Progenitor cell of endocrine pancreas (in vitro differentiated cells): ENCODE measurements around the gene IAH1. TPM values are rescaled to one million over a fixed set of nuclear protein-coding genes. Genes with fewer than 3 reads are reported as not detected.

ENCODE experiments used
- DNase-seq: peaks from one replicate; pipeline ENCODE4 v3.0.0; 2021; ENCODE audit warnings: low spot score; ENCODE audit not compliant: unreplicated experiment
- H3K27ac Mint-ChIP-seq: 2 replicates; pipeline ENCODE4 v1.8.0; 2021; ENCODE audit warnings: mild to moderate bottlenecking, moderate library complexity, mixed read lengths
- H3K27me3 Mint-ChIP-seq: 2 replicates; pipeline ENCODE4 v1.8.0; 2021; ENCODE audit warnings: mixed read lengths
- H3K36me3 Mint-ChIP-seq: 2 replicates; pipeline ENCODE4 v1.8.0; 2022; ENCODE audit warnings: mixed read lengths; ENCODE audit not compliant: insufficient read depth
- H3K4me1 Mint-ChIP-seq: 2 replicates; pipeline ENCODE4 v1.8.0; 2021; ENCODE audit warnings: low read depth, mixed read lengths
- H3K4me3 Mint-ChIP-seq: 2 replicates; pipeline ENCODE4 v1.8.0; 2021; ENCODE audit warnings: low read depth, mild to moderate bottlenecking, moderate library complexity, mixed read lengths
- H3K9me3 Mint-ChIP-seq: 2 replicates; pipeline ENCODE4 v1.8.0; 2021; ENCODE audit warnings: low read depth, mixed read lengths
- total RNA-seq: library from RNA; stranded (reverse); gene quantifications from 2 replicates; pipeline ENCODE4 v1.2.1, GENCODE V29; 2021
- TF ChIP-seq, protein P1 (sequence below): fragments of 200-600 bp; sonication (generic); IDR thresholded peaks from one replicate; pipeline ENCODE4 v1.5.0; 2021; ENCODE audit warnings: antibody characterized with exemption, mild to moderate bottlenecking; ENCODE audit not compliant: unreplicated experiment

Gene IAH1
- total RNA-seq, 1 donor from 2014 or later: 36.6 TPM

DNA sequence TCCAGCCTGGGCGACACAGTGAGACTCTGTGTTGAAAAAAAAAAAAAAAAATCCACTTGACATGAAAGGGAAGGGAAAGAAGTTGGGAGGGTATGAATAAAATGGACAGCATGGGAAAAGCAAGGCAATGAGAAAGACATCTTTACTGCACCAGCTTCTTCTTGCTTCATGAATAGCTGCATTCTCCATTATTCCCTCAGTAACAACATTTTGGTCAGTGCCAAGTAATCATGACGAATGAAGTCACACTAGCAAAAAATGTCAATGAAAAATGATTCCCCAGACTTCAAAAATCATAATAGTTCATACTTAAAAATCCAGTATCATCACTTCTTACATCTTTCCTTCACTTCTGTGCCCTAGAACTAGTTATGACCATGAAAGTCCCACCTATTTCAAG lies 50.9 kb downstream of the IAH1 start:
- no peak for DNase-seq
- TF ChIP-seq, protein P1, sequence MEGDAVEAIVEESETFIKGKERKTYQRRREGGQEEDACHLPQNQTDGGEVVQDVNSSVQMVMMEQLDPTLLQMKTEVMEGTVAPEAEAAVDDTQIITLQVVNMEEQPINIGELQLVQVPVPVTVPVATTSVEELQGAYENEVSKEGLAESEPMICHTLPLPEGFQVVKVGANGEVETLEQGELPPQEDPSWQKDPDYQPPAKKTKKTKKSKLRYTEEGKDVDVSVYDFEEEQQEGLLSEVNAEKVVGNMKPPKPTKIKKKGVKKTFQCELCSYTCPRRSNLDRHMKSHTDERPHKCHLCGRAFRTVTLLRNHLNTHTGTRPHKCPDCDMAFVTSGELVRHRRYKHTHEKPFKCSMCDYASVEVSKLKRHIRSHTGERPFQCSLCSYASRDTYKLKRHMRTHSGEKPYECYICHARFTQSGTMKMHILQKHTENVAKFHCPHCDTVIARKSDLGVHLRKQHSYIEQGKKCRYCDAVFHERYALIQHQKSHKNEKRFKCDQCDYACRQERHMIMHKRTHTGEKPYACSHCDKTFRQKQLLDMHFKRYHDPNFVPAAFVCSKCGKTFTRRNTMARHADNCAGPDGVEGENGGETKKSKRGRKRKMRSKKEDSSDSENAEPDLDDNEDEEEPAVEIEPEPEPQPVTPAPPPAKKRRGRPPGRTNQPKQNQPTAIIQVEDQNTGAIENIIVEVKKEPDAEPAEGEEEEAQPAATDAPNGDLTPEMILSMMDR: no peak
- no peaks in the 10 kb centered on the region for H3K27me3 Mint-ChIP-seq
- no peaks in the 10 kb centered on the region for H3K4me1 Mint-ChIP-seq
- no peak overlapping the region for H3K4me3 Mint-ChIP-seq
- no peak overlapping the region for H3K27ac Mint-ChIP-seq
- H3K9me3 Mint-ChIP-seq: no peaks in the 10 kb centered on the region
- H3K36me3 Mint-ChIP-seq: peaks cover 27% of the 10 kb centered on the region

DNA sequence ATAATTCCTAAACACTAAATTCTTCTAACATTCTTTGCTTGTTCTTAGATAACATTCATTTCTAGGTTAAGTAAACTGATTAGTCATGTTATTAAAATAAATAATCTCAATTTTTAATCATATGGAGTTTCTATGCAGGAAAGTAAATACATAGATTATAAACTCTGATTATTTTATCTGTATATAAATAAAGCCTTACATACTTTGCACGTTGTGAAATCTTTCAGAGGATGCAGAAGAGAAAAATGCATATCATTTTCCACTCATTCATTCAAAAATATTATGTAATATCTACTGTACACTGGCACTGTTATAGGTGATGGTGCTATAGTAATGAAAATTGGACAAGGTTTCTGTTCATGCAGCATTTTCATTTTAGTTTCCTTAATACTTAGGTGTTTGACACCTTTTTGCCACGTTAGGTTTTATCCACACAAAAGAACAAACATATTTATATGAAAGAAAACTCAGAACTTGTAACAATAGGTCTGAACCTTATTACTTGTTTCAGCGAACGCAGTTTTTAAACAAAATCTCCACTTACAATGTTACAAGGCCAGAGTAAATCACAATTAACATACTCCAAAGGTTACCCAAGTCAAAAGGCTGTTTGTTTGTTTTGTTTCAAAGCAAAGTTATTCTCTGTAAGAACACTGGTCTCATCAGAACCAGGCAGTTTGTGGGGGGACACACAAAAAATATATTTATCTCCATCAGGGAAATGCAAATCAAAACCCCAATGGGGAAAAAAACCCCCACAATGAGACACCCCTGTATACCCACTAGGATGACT lies 53.8 kb downstream of the IAH1 start:
- TF ChIP-seq, protein P1: no peak
- no peak for DNase-seq
- Mint-ChIP-seq H3K9me3 (no peaks in the 10 kb centered on the region), H3K36me3 (peaks cover 21% of the 10 kb centered on the region), H3K4me3 (no peak overlapping the region), H3K27ac (no peak overlapping the region), H3K27me3 (no peaks in the 10 kb centered on the region), H3K4me1 (no peaks in the 10 kb centered on the region)

DNA sequence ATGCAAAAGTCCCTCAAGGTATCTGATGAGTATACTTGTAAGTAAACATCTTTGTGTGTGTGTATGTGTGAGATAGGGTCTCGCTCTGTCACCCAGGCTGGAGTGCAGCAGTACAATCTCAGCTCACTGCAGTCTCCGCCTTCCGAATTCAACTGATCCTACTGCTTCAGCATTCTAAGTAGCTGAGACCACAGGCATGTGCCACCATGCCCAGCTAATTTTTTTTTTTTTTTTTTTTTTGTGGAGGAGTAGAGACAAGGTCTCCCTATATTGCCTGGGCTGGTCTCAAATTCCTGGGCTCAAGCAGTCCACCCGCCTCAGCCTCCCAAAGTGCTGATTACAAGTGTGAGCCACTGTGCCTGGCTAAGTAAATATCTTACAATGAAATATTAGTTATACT lies 58.1 kb downstream of the IAH1 start:
- Mint-ChIP-seq H3K4me3 (no peak overlapping the region), H3K4me1 (peaks cover 5% of the 10 kb centered on the region), H3K27ac (no peak overlapping the region), H3K27me3 (no peaks in the 10 kb centered on the region), H3K9me3 (no peaks in the 10 kb centered on the region), H3K36me3 (peaks cover 16% of the 10 kb centered on the region)
- DNase-seq: no peak
- TF ChIP-seq, protein P1: no peak

DNA sequence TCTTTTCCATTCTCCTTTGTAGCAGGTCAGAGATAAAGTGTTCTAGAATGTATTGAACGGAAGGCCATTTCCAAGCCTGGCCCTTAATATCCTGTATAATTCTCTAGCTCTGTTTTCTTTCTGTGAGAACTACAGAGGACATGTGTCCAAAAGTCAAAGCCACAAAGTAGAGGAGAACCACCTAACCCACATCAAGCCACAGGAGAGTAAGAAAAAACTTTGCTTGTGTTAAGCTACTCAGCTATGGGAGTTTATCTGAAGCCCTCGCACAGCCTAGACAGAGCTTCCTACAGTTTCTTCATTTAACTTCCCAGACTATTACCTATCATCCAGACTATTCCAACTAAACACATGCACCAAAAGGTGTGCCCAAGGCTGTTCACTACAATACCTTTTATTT lies 59.3 kb downstream of the IAH1 start:
- H3K27ac Mint-ChIP-seq: no peak overlapping the region
- no peaks in the 10 kb centered on the region for H3K9me3 Mint-ChIP-seq
- H3K27me3 Mint-ChIP-seq: no peaks in the 10 kb centered on the region
- H3K4me1 Mint-ChIP-seq: peaks cover 5% of the 10 kb centered on the region
- H3K4me3 Mint-ChIP-seq: no peak overlapping the region
- H3K36me3 Mint-ChIP-seq: peaks cover 13% of the 10 kb centered on the region
- TF ChIP-seq, protein P1: no peak
- no peak for DNase-seq

DNA sequence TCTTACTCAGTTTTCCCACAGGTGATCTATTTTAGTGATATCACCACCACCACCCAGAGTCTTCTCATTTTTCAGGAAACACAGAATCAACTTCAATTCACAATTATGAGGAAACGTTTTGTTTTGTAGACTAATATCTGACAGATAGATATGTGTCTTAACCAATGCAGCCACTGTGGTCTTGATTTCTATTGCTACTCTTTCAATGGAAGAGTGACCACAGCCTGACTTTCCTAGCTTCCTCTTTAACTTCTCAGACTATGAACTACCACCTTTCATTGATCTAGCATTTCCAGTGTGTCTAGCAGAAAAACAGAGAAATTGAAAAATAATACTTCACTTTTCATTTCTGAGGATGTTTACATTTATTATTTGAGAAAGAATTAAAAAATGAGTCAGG lies 60.8 kb downstream of the IAH1 start:
- DNase-seq: no peak
- Mint-ChIP-seq H3K27me3 (no peaks in the 10 kb centered on the region), H3K36me3 (peaks cover 7% of the 10 kb centered on the region), H3K4me1 (peaks cover 5% of the 10 kb centered on the region), H3K27ac (no peak overlapping the region), H3K9me3 (no peaks in the 10 kb centered on the region), H3K4me3 (no peak overlapping the region)
- TF ChIP-seq, protein P1: no peak
